GM10248 (cell line): ENCODE results near the gene NFKBIB.

Experiments used
- CTCF ChIA-PET: fragments of 300-600 bp; sonication (Branson Sonifier 250); formaldehyde crosslinking; extraction: SDS; loops from one replicate; lab custom pipeline; 2021; ENCODE audit warnings: antibody characterized with exemption; lab: Yijun Ruan, JAX
- POLR2A ChIA-PET: fragments of 350-650 bp; sonication (Branson Sonifier 250); formaldehyde crosslinking; extraction: SDS; loops from one replicate; lab custom pipeline; 2020; ENCODE audit warnings: antibody characterized with exemption; lab: Yijun Ruan, JAX
- DNase-seq: peaks from one replicate; pipeline ENCODE4 v3.0.0; 2012; ENCODE audit errors: extremely low spot score
- CTCF ChIP-seq: IDR thresholded peaks from 2 replicates; pipeline ENCODE4 v1.5.1; 2012; ENCODE audit warnings: mild to moderate bottlenecking, low read depth; ENCODE audit errors: extremely low read depth, missing control alignments, control extremely low read depth

Gene NFKBIB

DNA sequence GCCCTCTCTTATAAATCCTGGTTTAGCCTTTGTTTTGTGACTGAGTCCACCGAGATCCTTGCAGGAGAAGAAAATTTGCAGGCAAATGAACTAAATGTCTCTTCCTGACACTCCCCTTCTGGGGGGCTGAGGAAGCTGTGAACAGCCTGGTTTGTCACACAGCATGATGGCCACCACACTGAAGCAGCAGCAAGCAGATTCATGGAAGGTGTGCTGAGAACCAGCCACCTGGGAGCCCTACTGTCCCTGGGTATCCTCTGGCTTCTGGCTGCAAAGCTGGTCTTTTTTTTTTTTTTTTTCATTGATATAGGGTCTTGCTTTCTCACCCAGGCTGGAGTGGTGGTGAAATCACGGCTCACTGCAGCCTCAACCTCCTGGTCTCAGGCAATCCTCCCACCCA is 42.2 kb downstream of the NFKBIB start:
- ChIA-PET CTCF (interaction anchor here (1.0 to 2.5 kb wide), 2 partner anchors 10 to 12 kb away, joined by 3 to 8 read pairs; partner anchors contain the start of genes MRPS12 and SARS2), POLR2A (interaction anchor here (0.6 kb wide), 1 partner anchor 36 kb away, joined by 3 read pairs; no protein-coding TSS in a partner anchor)
- no peak for TF ChIP-seq CTCF
- peak; percentile 2 for DNase-seq

DNA sequence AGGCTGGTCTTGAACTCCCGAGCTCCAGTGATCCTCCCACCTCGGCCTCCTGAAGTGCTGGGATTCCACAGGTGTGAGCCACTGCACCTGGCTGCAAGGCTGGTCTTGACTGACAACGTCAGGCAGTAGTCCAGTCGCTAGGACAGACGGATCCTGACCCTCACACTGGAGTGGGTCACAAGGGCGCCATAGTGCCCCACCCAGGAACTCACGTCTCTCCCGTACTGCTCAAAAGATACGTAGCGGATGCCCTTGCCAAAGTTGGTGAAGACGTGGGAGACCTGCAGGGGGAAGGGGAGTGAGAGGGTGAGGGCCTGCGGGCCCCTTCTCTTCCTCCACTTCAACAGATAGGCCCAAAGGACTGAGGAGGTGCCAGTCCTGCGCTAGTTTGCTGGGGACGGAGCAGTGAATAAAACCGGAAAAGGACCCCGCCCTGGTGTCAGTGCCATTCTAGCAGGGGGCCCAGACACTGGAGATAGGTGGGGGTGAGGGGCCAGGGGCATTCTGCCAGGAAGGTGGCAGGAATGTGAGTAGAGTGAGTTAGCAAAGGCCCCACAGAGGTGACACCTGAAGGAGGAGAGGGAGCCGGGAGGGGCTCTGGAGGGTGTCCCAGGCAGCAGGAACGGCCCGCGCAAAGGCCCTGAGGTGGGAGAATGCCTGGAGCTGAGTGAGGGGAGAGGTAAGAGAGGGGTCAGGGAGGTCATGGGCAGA is 42.9 kb downstream of the NFKBIB start:
- ChIA-PET CTCF (interaction anchor here (1.0 to 2.7 kb wide), 3 partner anchors 10 to 540 kb away, joined by 3 to 9 read pairs (median 8); partner anchors contain the start of genes FAM98C, MRPS12 and SARS2), POLR2A (no interaction called here)
- DNase-seq = peak; percentile 3
- TF ChIP-seq CTCF = no peak

GRCh38 chr19:38944981-38945506 is 45.3 kb downstream of the NFKBIB start:
- DNase-seq = no peak
- ChIA-PET CTCF (interaction anchor here (1.4 to 2.7 kb wide), 4 partner anchors 12 to 542 kb away, joined by 3 to 12 read pairs (median 8); partner anchors contain the start of genes FAM98C, MRPS12 and SARS2), POLR2A (no interaction called here)
- TF ChIP-seq CTCF = no peak

DNA sequence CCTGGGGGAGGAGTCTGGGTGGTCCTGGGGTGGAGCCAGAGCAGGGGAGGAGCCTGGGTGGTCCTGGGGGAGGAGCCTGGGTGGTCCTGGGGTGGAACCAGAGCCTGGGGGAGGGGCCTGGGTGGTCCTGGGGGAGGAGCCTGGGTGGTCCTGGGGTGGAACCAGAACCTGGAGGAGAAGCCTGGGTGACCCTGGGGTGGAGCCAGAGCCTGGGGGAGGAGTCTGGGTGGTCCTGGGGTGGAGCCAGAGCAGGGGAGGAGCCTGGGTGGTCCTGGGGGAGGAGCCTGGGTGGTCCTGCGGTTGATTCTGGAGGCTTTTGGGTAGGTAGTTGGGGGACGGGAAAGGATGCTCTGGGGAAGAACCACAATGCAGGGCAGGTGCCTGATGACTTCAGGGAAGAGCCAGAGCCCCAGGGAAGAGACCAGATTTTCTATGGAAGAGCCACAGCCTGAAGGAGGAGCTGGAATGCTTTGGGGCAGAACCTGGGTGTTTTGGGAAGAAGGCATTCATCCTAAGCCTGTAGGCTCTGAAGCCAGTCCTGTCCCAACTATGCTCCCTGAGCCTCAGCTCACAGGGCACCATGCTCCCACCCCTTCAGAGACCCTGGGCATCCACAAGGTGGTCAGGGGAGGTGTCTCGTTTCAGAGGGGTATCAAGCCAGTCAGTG is 45.9 kb downstream of the NFKBIB start:
- ChIA-PET CTCF (interaction anchor here (2.1 to 2.7 kb wide), 2 partner anchors 15 to 543 kb away, joined by 9 to 12 read pairs; partner anchors contain the start of genes FAM98C, MRPS12 and SARS2), POLR2A (no interaction called here)

GRCh38 chr19:38946229-38947010 is 46.7 kb downstream of the NFKBIB start:
- POLR2A ChIA-PET = no interaction called here
- CTCF ChIA-PET = interaction anchor here (1.1 to 1.3 kb wide), 3 partner anchors 16 to 17 kb away, joined by 4 read pairs; partner anchors contain the start of genes MRPS12 and SARS2
- no peak for TF ChIP-seq CTCF
- DNase-seq = no peak

More for the DNA sequence above, 45.9 kb downstream of the NFKBIB start:
- TF ChIP-seq CTCF = no peak
- no peak for DNase-seq
